ENCODE data around the gene SCAF1. TPM values are rescaled to one million over a fixed set of nuclear protein-coding genes. Genes with fewer than 3 reads are reported as not detected.

SCAF1 gene
- total and polyA plus RNA-seq, 10 of the 15 experiments (the other 5 are each of a cell fraction or from before 2014, with no cell fraction given), result 0.18 to 77.0 (median 5.3) TPM

DNA sequence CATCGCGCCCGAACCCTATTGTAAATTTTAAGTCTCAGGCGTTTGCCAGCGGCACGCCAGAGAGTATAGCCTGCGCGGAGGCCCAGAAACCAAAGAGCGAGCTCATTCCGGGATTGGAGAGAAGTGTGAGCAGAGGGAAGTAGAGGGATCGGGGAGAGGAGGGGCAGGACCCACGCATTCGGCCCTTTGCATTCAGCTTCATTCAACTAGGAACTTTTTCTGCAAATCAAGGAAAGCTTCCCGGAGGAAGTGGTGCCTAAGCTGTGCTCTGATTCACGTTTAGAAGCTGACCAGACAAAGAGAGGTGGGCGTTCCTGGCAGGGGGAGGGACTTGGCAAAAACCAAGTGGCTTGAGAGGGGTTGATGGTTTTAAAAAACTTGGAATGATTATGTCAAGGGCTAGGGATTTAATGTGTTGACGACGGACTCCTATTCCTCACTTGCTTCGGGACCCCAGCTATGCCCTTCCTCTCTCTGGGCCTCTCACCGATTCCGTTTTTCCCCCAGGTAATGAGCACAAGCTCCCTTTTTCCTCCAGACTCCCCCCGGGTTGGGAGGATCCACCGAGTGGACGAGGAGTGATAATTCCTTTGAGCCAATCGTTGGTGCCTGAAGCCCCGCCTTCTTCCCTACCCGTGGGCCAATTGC lies 34.3 kb downstream of the SCAF1 start (continued):
- TF ChIP-seq RELA (IDR thresholded peaks at IDR 0.05; ENCODE audit: borderline replicate concordance, partially characterized antibody) (peak; percentile 79), BHLHE40 (IDR thresholded peaks at IDR 0.05; ENCODE audit: borderline replicate concordance in 1 of 2, low read depth in 2 of 2, low read length in 1 of 2) (peak; percentile 96 to 97), RUNX3 (IDR thresholded peaks at IDR 0.05; ENCODE audit: low read length) (peak; percentile 42; the same call in 1 of the 2 replicates), MTA2 (IDR thresholded peaks at IDR 0.05; ENCODE audit: low read depth) (peak; percentile 57), SREBF2 (IDR thresholded peaks at IDR 0.05; ENCODE audit: low read length) (0 out of 2 replicates have a peak, but pooled peaks have one; percentile 9), ASH2L (IDR thresholded peaks at IDR 0.05; ENCODE audit: borderline replicate concordance, low read depth) (no peak), PAX5 (IDR thresholded peaks at IDR 0.05; ENCODE audit: borderline replicate concordance, low read depth, low read length) (0 out of 2 replicates have a peak, but pooled peaks have one; percentile 36), IKZF2 (IDR thresholded peaks at IDR 0.05) (peak; percentile 94 to 98), ATF7 (IDR thresholded peaks at IDR 0.05; ENCODE audit: low read depth) (peak; percentile 100), STAT1 (conservative IDR thresholded peaks at IDR 0.05) (peak; percentile 95), GATAD2B (conservative IDR thresholded peaks at IDR 0.05; ENCODE audit: low read depth) (no peak; the same call in 1 of the 2 replicates), SIN3A (IDR thresholded peaks at IDR 0.05; ENCODE audit: low read depth, low read length) (peak; percentile 33; the same call in 1 of the 2 replicates), MTA3 (IDR thresholded peaks at IDR 0.05; ENCODE audit: borderline replicate concordance, low read length) (0 out of 2 replicates have a peak, but pooled peaks have one; percentile 38), CBFB (IDR thresholded peaks at IDR 0.05; ENCODE audit: low read depth) (peak; percentile 85), SIX5 (IDR thresholded peaks at IDR 0.05; ENCODE audit: low read depth, low read length, severe bottlenecking) (peak; percentile 51), RAD21 (IDR thresholded peaks at IDR 0.05; ENCODE audit: insufficient read depth, low read depth, low read length) (no peak), ZNF207 (IDR thresholded peaks at IDR 0.05; ENCODE audit: borderline replicate concordance) (peak; percentile 97), FOXK2 (IDR thresholded peaks at IDR 0.05) (peak; percentile 99), POU2F2 (IDR thresholded peaks at IDR 0.05; ENCODE audit: borderline replicate concordance, low read depth, low read length) (peak; percentile 50; the same call in 1 of the 3 replicates), POLR2AphosphoS5 (IDR thresholded peaks at IDR 0.05; ENCODE audit: low read length) (peak; percentile 99), IRF4 (IDR thresholded peaks at IDR 0.05; ENCODE audit: low read depth, low read length) (no peak), MXI1 (IDR thresholded peaks at IDR 0.05; ENCODE audit: low read depth, low read length) (no peak; the same call in 1 of the 2 replicates), RB1 (IDR thresholded peaks at IDR 0.05; ENCODE audit: borderline replicate concordance) (peak; percentile 82; the same call in 1 of the 2 replicates), CHD1 (IDR thresholded peaks at IDR 0.05; ENCODE audit: low read depth, low read length) (peak; percentile 98), IKZF1 (conservative IDR thresholded peaks at IDR 0.05) (peak; percentile 93)
- TF ChIP-seq, protein P1, sequence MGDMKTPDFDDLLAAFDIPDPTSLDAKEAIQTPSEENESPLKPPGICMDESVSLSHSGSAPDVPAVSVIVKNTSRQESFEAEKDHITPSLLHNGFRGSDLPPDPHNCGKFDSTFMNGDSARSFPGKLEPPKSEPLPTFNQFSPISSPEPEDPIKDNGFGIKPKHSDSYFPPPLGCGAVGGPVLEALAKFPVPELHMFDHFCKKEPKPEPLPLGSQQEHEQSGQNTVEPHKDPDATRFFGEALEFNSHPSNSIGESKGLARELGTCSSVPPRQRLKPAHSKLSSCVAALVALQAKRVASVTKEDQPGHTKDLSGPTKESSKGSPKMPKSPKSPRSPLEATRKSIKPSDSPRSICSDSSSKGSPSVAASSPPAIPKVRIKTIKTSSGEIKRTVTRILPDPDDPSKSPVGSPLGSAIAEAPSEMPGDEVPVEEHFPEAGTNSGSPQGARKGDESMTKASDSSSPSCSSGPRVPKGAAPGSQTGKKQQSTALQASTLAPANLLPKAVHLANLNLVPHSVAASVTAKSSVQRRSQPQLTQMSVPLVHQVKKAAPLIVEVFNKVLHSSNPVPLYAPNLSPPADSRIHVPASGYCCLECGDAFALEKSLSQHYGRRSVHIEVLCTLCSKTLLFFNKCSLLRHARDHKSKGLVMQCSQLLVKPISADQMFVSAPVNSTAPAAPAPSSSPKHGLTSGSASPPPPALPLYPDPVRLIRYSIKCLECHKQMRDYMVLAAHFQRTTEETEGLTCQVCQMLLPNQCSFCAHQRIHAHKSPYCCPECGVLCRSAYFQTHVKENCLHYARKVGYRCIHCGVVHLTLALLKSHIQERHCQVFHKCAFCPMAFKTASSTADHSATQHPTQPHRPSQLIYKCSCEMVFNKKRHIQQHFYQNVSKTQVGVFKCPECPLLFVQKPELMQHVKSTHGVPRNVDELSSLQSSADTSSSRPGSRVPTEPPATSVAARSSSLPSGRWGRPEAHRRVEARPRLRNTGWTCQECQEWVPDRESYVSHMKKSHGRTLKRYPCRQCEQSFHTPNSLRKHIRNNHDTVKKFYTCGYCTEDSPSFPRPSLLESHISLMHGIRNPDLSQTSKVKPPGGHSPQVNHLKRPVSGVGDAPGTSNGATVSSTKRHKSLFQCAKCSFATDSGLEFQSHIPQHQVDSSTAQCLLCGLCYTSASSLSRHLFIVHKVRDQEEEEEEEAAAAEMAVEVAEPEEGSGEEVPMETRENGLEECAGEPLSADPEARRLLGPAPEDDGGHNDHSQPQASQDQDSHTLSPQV (IDR thresholded peaks at IDR 0.05), result no peak
- TF ChIP-seq, protein P2, sequence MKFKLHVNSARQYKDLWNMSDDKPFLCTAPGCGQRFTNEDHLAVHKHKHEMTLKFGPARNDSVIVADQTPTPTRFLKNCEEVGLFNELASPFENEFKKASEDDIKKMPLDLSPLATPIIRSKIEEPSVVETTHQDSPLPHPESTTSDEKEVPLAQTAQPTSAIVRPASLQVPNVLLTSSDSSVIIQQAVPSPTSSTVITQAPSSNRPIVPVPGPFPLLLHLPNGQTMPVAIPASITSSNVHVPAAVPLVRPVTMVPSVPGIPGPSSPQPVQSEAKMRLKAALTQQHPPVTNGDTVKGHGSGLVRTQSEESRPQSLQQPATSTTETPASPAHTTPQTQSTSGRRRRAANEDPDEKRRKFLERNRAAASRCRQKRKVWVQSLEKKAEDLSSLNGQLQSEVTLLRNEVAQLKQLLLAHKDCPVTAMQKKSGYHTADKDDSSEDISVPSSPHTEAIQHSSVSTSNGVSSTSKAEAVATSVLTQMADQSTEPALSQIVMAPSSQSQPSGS (IDR thresholded peaks at IDR 0.05; ENCODE audit: low read length), result no peak
- TF ChIP-seq, protein P3, sequence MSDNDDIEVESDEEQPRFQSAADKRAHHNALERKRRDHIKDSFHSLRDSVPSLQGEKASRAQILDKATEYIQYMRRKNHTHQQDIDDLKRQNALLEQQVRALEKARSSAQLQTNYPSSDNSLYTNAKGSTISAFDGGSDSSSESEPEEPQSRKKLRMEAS (IDR thresholded peaks at IDR 0.05; ENCODE audit: low read depth, low read length), result no peak
